ENCODE data around the gene TMEM269. TPM values are rescaled to one million over a fixed set of nuclear protein-coding genes. Genes with fewer than 3 reads are reported as not detected.

The TMEM269 gene, protein sequence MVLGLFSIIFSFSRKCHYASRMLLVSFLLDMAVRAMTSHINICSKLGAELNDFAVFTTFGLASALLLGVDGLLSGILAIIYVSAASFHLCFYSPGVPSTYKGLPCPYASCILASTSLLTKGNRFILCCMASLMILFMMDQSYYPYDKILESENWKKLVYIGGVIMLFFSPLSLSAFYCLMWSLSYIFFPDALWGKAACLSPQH
- total RNA-seq (2014; rRNA removed; shearing (Covaris generic)) = 0.80 TPM in 1 of 2 replicates, not detected in the other

DNA sequence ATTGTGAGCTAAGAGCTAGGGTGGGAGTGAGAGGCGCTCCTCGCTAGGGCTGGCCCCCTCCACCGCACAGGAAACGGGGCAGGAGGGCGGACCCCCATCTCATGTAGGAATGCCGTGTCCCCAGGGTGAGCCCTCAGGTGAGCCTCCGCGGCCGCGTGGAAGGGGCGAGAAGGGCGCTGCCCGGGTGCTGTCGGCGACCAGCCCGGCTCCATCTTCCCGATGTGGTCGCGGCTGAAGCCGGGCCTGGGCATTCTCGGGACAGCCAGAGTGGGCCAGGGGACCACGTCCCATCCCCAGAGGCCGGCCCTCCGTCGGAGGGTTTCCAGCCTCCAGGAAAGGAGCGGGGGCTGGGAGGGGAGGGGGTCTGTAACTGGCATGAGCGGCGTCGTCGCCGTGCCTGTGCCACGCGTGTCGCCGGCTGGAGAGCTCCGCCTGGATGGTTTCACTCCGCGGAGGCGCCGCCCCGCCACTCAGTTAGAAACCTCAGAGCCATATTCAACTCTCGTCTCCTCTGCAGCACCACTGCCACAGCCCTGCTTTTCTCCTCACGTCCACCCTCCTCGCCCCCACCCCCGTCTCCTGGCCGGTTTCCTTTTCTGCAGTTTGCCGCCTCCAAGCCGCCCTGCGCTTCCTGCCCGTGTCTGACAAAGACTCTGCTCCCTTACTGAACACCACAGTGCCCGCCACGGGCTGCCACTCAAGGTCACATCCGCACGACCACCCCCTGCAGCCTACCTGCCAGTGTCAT lies at the start of gene TMEM269:
TSS of gene TMEM269 (plus strand) at position 46 of the 748 bp plus-strand sequence. CDS start 4,903 bp downstream, outside the sequence.
- DNase-seq (ENCODE audit: low spot score) = no peak
- in situ Hi-C loops (cut with HindIII; ENCODE audit: low sequenced_read_pairs) = no loop called here

DNA sequence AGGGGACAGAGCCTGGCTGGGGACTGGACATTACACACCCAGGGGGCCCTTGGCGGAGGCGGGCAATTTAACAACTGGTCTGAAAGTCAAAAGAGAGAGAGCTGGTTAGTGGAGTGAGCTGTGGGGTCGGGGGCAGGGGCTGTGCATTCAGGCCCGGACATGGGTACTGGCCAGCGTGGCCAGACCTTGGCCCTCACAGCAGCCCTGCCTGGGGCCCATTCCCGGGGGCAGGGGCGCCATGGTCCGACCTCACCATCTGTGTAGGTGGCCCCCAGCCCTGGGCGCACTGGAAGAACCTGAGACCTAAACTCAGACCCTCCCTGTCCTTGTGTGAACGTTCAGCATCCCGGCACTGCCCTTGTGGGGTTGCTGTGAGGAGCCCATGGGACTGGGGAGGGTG lies 49.7 kb upstream of the TMEM269 start:
- no peak for DNase-seq (ENCODE audit: low spot score)
- in situ Hi-C loops (cut with HindIII; ENCODE audit: low sequenced_read_pairs) = no loop called here

DNA sequence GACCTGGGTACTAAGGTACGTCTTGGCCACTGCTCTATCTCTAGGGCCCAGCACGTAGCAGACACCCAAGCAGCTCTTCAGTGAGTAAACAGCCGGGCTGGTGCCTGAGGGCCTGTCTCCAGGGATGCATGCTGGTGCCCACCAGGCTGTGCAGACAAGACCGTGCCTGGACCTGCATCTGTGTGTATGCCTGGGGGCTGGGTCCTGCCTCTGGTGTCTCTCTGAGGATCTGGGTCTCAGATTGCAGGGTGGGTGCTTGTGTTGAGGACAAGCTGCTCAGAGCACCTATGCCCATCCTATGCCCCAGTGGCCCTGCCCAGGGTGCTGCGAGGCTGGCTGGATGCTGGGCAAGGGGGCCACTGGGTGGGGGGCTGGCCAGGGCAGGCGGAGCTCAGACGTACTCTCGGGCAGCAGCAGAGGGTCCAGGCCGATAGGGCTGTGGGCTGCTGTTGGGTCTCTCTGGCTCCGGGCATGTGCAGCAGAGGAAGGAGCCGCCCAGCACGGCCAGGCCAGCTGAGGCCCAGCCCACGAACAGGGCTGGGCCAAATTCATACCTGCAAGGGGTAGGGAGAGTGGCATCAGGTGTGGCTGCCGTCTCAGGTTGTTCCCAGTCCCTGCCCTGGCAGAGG lies 49.2 kb upstream of the TMEM269 start:
- in situ Hi-C loops (cut with HindIII; ENCODE audit: low sequenced_read_pairs) = no loop called here
- no peak for DNase-seq (ENCODE audit: low spot score)

DNA sequence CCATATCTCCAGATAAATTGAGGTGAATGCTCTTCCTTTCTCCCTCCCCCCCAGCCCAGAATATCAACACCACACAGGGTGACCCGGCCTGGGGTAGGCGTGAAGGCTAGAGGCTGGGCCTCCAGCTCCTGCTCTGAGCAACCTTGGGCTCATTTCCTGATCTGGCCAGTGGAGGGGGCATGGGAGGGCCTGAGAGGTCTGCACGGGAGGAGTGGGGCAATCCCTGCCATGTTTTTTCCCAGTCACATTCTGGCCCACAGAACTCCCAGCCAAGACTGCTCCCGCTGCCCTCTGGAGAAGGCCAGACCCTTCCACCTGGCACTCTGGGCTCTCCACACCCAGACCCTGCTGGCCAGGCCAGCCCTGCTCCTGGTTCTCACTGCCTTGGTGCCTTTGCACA lies 48.6 kb upstream of the TMEM269 start:
- no peak for DNase-seq (ENCODE audit: low spot score)

DNA sequence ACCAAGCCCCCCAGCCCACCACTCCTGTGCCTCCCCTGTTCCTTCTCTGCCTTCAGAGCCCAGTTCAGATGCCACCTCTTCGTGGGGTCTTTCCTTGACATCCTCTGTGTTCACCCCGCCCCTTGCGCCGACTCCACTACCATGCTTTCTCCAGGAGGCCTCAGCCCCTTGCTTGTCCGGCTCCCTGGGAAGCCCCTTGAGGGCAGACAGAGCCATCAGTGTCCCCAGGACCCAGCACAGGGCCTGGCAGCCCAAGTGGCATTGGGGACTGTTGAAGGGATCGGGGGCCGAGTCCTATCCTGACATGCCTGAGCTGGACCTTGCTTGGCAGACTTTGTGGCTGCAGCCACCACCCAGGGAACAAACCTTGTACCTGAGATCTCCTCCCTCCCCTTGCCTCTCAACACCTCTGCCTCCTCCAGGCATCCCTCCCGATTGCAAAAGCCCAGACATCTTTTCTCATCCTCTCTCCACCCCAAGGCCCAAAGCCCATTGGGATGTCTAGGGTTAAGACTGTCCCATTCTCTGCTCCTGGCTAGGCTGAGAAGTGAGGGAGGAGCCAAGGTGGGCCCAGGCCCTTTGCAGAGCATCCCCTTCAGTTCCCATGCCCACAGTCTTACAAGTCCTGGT lies 48.1 kb upstream of the TMEM269 start:
- in situ Hi-C loops (cut with HindIII; ENCODE audit: low sequenced_read_pairs) = no loop called here
- DNase-seq (ENCODE audit: low spot score) = no peak

More for the DNA sequence above, 48.6 kb upstream of the TMEM269 start:
- in situ Hi-C loops (cut with HindIII; ENCODE audit: low sequenced_read_pairs) = no loop called here

DNA sequence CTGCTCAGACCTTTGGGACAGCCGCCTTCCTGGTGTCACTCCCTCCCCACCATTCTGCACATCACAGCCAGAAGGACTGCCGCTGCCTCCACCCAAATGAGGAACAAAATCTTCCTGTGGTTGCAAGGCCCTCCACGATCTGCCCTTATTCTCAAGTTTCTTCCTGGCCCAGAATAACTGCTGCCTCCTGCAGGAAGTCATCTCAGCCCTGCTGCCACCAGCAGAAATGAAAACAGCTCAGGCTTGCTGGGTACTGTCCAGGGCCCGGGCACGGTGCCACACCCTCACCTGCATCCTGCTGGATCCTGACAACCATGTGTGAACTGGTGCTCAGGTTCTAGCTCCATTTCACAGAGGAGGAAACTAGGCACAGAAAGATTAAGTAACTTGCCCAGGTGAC lies 47.5 kb upstream of the TMEM269 start:
- in situ Hi-C loops (cut with HindIII; ENCODE audit: low sequenced_read_pairs) = no loop called here

DNA sequence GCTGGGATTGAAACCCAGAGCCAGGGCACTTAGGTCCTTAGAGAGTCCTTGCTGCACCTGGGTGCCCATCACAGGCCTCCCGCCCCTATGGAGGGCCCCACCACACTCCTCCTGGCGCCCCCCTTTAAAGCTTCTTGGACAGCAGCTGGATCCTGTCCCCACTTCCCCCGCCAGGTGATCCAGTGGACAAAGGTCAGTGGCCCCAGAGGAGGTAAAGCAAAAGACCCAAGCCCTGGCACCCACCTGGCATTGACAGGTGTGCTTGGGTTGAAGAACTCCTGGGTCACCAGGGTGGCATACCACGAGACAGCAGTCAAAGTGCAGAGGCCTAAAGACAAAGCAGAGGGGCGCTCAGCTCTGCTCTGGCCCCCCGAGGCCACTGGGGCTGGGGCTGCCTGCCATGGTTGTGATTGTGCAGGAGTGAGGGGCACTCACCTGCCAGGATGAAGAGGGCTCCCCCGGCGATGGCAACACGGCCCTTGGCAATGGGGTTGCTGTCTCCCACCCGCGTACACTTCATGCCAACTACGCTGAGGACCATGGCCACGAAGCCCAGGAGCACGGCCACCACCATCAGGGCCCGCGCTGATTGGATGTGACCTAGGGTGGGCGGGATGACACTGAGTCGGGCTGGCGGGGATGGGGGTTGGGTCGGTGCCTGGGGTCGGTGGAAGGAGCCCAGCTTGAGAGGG lies 46.7 kb upstream of the TMEM269 start:
- DNase-seq (ENCODE audit: low spot score) = no peak
- in situ Hi-C loops (cut with HindIII; ENCODE audit: low sequenced_read_pairs) = no loop called here

More for the DNA sequence above, 47.5 kb upstream of the TMEM269 start:
- peak; percentile 69 for DNase-seq (ENCODE audit: low spot score)

DNA sequence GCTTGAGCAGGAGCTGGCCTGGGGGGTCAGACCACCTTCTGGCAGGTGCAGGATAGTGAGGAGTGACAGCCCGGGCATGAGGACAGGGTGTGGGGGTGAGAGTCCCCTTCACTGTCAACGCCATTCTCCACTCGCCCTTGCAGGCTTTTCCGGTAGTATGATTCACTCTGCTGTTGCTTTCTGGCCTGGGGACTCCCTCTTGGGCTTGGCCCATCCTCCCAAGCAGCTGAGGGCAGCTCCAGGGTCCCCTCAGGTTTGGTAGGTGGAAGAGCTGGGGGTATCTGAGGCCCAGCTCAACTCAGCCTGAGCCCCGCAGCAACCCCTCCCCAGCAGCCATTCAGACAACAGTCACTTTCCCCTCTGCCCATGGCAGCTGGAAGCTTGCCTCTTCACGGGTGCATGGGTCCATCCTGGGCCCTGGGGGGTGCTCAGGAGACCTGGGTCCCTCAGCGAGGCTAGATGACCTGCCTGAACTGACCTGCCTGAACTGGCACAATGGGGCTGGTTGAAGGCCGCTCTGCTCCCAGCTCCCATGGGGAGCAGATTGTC lies 46.0 kb upstream of the TMEM269 start:
- DNase-seq (ENCODE audit: low spot score) = no peak
- in situ Hi-C loops (cut with HindIII; ENCODE audit: low sequenced_read_pairs) = no loop called here

DNA sequence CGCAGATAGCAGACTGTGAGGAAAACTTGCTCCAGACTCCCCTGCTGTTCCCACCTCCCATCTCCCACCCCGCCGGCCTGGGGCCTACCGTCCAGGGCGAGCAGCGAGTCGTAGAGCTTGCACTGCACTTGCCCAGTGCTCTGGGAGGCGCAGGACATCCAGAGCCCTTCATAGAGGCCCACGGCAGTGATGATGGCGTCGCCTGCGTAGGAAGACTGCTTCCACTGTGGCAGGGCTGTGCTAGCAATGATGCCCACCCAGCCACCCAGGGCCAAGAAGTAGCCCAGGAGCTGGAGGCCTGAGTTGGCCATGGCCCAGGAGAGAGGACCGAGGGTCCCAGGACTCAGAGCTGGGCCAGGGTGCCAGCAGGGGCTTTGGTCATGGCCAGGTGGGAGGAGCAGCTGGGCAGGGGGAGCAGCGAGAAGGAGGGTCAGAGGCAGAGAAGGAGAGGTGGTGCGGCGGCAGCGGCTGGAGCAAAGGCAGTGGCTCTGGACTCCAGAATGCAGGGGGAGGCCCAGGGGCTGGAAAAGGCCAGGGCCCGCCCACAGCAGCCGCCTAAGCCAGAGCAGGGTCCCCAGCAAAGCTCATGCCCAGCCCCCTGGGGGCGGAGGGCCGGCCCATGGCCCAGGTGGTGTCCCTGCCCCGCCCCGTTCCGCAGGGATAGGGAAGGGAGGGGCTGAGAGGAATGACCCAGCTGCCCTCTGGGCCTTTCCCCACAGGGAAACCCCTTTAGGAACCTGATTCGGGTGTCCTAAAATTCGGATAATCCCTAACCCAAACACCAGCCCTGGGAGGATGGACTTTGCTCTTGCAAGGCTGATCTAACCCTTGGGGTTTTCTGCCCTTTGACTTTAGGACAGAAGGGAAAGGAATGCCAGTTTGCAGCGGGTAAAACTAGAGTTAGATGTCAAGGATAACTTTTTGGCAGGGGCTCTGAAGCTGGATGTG lies 44.8 kb upstream of the TMEM269 start, which contains the start of gene CLDN19:
TSS of gene CLDN19 (minus strand) at position 484 of the 948 bp plus-strand sequence. CDS start at position 311, 173 bp downstream.
- DNase-seq (ENCODE audit: low spot score) = no peak
- in situ Hi-C loops (cut with HindIII; ENCODE audit: low sequenced_read_pairs) = no loop called here

DNA sequence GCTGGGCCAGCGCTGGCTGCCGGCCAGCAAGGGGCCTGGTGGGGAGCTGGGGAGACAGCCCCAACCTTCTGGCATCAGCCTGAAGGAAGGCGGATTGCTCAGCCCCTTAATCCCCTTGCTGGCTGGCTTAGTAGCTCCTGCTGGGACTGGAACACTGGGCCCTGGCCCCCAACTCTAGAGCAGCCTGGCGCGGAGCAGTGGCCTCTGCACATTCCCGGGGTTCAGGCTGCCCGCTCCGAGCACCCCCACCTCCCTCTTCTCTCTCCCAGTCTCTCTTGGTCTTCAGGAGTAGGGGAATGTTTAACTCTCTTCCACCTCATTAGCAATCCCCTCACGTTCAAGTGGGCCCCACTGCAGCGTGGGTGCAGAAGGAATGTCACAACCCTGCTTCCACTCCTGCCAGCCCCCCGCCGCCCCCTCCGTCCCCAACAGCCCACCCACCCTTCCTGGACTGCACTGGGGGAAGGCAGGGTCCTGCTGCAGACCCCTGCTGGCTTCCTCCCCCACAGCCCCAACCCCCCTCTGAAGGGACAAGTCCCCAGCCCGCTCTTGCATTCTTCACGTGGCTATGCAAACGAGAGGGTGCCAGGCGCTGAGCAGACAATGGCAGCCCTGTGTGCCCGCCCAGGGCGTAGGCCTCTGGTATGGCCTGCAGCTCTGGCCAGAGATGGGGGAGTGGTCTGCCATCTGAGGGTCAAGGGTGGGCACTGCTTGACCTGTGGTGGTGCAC lies 43.8 kb upstream of the TMEM269 start:
- in situ Hi-C loops (cut with HindIII; ENCODE audit: low sequenced_read_pairs) = no loop called here
- DNase-seq (ENCODE audit: low spot score) = no peak

DNA sequence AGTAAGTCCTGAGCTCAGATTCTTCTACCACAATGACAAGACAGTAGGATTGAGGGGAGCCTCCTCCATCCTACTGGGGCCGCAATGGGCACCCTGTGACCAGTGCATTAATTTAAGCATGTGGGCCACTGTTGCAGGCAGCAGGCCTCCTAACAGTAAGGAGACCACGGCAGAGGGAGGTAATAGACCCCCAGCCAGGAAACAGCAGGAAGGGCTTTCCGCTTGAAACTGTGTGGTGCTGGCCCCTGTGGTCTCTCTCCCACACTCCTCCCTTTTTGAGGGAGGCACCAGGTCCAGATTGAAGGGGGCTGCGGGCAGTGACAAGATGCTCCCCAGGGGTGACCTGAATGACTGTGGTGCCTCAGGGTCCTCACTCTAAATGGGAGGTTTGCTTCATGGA lies 43.1 kb upstream of the TMEM269 start:
- no peak for DNase-seq (ENCODE audit: low spot score)
- in situ Hi-C loops (cut with HindIII; ENCODE audit: low sequenced_read_pairs) = no loop called here

DNA sequence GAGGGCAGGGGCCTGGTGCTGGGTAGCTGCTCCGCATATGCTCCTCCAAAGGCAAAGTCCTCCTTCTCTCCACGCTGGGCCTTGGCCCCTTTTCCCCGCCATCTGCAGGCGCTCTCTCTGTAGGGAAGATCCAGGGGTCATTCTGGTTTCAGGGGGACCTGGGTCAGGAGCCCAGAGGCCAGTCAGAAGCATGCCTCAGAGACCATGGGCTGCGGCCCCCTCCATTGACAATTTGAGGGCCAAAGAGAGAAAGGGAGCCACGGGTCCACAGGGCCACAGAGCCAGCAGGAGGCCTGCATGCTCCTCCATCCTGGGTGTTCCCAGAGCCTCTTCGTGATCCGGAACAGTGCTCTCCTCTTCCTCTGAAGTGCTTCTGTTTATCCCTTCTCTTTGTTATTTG lies 42.6 kb upstream of the TMEM269 start:
- in situ Hi-C loops (cut with HindIII; ENCODE audit: low sequenced_read_pairs) = no loop called here
- no peak for DNase-seq (ENCODE audit: low spot score)

DNA sequence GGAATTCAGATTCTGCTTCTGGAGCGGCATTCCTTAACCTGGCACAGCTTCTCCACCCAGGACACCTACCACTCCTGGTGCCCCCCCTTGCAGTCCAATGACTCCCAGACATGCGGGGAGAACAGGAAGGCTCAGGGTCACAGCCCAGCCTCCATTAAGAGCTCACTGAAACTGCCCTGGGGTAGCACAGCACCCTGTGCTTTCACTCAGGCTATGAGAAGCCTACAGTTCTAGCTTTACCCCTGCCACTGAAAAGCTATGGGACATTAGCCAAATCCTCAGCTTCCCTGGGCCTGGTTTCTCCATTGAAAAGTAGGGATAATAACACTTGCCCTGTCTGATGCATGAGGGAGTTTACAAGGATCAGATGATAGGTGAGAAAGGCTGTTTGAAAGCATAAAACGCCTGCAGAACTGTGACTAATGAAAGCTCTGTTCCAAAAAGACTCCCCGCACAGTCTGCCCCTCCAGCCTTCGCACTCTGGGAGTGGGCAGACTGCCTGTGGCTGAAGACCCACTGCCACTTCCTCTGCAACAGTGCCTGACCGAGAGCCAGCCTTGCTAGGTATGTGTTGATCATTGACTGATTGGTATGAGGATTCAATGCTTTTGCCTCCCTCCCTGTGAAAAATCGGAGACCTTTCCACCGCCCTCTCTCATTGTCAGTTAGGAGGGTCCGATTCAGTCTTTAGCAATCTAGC lies 42.0 kb upstream of the TMEM269 start:
- DNase-seq (ENCODE audit: low spot score) = no peak
- in situ Hi-C loops (cut with HindIII; ENCODE audit: low sequenced_read_pairs) = no loop called here

DNA sequence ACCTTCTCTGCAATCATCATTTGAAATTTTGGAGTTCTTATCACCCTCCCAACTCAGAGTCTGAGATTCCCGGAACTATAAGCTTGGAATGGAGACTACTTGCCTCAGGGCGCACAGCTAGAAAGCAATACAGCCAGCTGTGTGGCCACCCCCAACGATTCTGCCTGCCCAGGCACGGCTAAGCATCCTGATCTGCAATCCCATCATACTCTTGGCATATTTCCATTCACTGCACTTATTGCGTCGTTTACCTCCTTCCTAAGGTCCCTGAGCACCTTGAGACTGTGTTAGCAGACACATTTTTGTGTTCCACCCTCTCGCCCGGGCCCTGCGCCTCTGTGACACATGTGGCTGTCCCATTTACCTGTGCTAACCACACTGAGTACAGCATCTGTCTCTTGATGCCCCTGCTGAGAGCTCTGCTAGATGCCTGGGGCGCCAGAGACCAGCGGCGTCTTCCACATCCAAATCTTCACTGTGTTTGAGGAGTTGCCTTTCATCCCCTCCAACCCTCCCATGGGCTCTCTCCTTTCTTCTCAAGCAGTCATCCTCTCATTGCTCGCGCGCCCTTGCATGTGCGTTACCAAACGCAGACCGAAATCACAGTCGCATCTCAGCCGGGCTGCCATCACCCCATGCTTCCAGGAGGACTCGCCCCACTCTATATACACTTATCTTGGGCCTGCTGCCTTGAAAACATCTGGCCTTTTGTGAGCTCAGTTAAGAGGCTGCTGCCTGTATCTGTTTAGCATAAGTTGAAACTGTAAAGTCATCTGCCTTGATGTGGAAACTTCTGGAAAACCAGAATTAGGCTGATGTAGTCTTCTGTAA lies 41.3 kb upstream of the TMEM269 start:
- DNase-seq (ENCODE audit: low spot score) = no peak
- in situ Hi-C loops (cut with HindIII; ENCODE audit: low sequenced_read_pairs) = no loop called here

DNA sequence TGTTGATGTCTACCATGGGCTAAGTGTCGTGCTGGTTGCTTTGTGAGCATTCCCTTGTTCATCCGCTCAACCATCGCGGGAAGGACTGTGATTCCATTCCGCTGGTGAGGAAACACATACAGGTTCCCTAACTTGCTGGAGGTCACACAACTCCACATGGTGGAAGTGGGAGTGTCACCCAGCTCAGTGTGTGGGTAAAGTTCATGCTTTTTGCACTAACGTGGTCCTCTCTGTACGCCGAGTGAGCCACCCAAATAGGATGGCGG lies 40.7 kb upstream of the TMEM269 start:
- in situ Hi-C loops (cut with HindIII; ENCODE audit: low sequenced_read_pairs) = no loop called here
- DNase-seq (ENCODE audit: low spot score) = no peak

DNA sequence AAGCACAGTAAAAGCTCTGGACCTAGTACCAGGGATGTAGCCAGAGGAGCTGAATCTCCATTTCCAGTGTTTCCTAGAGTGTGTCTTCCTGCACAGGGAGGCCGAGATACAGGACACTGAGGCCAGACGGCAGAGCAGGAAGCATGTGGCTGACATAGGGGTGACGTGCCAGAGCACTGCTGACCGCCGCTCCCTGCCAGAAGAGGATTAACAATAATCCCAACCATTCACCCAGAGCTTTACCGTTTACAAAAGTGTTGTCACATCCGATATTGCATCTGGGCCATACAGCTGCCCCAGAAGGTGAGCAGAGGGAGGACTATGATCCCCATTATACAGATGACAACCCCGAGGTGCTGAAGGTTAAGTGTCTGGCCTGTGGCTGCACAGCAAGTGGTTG lies 38.9 kb upstream of the TMEM269 start:
- in situ Hi-C loops (cut with HindIII; ENCODE audit: low sequenced_read_pairs) = no loop called here
- peak; percentile 71 for DNase-seq (ENCODE audit: low spot score)

Data from G401 (cell line).